SK-N-MC (cell line): ENCODE results near the gene RGP1.

Source experiments
- DNase-seq: peaks from one replicate; pipeline ENCODE4 v3.0.0-alpha.2; 2011; ENCODE audit warnings: low read depth, low spot score
- H3K27ac ChIP-seq: fragments of 200-600 bp; sonication (generic); 2 replicates; pipeline ENCODE4 v1.5.1; 2016; ENCODE audit warnings: mixed run types
- H3K36me3 ChIP-seq: fragments of 200-600 bp; sonication (generic); 2 replicates; pipeline ENCODE4 v1.6.1; 2017; ENCODE audit warnings: antibody characterized with exemption, low read length, mixed read lengths; ENCODE audit not compliant: insufficient read depth
- H3K4me3 ChIP-seq: fragments of 200-600 bp; sonication (generic); 2 replicates; pipeline ENCODE4 v1.5.1; 2016
- H3K9ac ChIP-seq: fragments of 200-600 bp; sonication (generic); 2 replicates; pipeline ENCODE4 v1.8.0; 2017; ENCODE audit warnings: mixed run types, mixed read lengths; ENCODE audit not compliant: insufficient read length
- H3K9me3 ChIP-seq: fragments of 200-600 bp; sonication (generic); 2 replicates; pipeline ENCODE4 v1.6.1; 2017; ENCODE audit warnings: low read depth, mild to moderate bottlenecking, antibody characterized with exemption, low read length, moderate library complexity, mixed read lengths
- EZH2 ChIP-seq: fragments of 200-600 bp; sonication (generic); IDR thresholded peaks from one replicate; pipeline ENCODE4 v1.6.1; 2017; ENCODE audit warnings: antibody characterized with exemption
- FOXP2 ChIP-seq: optimal IDR thresholded peaks from 2 replicates; pipeline ENCODE3; 2011; ENCODE audit warnings: mild to moderate bottlenecking, moderate library complexity; ENCODE audit not compliant: insufficient read depth; ENCODE audit errors: extremely low read length, control extremely low read depth
- POLR2AphosphoS5 ChIP-seq: IDR thresholded peaks from 2 replicates; pipeline ENCODE4 v1.6.1; 2012; ENCODE audit warnings: mild to moderate bottlenecking, low read depth, low read length, borderline replicate concordance

The RGP1 gene

GRCh38 chr9:35734096-35734495, 15.0 kb upstream of the RGP1 start:
- H3K9ac ChIP-seq, result no peak overlapping the region
- no peak for TF ChIP-seq FOXP2
- TF ChIP-seq EZH2, result no peak
- no peak for TF ChIP-seq POLR2AphosphoS5

GRCh38 chr9:35736201-35736633, 12.9 kb upstream of the RGP1 start:
- H3K9ac ChIP-seq, result no peak overlapping the region
- H3K27ac ChIP-seq, result no peak overlapping the region
- H3K9me3 ChIP-seq, result no peaks in the 10 kb centered on the region
- no peak for TF ChIP-seq EZH2
- no peak for TF ChIP-seq POLR2AphosphoS5
- TF ChIP-seq FOXP2, result no peak
- peak; percentile 20 for DNase-seq
- H3K4me3 ChIP-seq, result no peak overlapping the region
- peaks cover 46% of the 10 kb centered on the region; the same call in 1 of the 2 replicates for H3K36me3 ChIP-seq

More at GRCh38 chr9:35734096-35734495, 15.0 kb upstream of the RGP1 start:
- no peak overlapping the region for H3K4me3 ChIP-seq
- no peak for DNase-seq
- no peaks in the 10 kb centered on the region for H3K9me3 ChIP-seq
- no peak overlapping the region for H3K27ac ChIP-seq
- peaks cover 37% of the 10 kb centered on the region; the same call in 1 of the 2 replicates for H3K36me3 ChIP-seq

DNA sequence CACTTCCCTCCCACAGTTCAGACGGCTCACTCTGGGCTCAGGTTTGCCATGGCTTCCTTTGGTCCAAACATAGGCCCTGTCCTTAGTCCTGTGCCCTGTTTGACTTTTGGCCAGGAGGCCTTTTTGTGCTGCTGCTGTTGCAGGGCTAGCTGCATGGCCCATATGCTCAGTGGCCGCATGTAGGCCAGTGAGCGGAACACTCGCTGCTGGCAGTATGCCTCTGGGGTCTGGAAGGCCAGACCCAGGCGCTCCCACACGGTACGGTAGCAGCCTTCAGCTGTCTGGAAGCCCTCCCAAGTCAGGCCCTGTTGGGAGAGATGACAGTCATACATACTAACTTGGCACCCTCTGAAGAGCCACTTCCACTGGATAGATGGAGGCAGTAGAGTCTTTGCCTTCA, 11.9 kb upstream of the RGP1 start:
- H3K9me3 ChIP-seq, result no peaks in the 10 kb centered on the region
- H3K4me3 ChIP-seq, result no peak overlapping the region
- no peak for DNase-seq
- TF ChIP-seq EZH2 (no peak), FOXP2 (no peak), POLR2AphosphoS5 (no peak)
- no peak overlapping the region for H3K27ac ChIP-seq
- H3K9ac ChIP-seq, result no peak overlapping the region
- H3K36me3 ChIP-seq, result peaks cover 46% of the 10 kb centered on the region; the same call in 1 of the 2 replicates

DNA sequence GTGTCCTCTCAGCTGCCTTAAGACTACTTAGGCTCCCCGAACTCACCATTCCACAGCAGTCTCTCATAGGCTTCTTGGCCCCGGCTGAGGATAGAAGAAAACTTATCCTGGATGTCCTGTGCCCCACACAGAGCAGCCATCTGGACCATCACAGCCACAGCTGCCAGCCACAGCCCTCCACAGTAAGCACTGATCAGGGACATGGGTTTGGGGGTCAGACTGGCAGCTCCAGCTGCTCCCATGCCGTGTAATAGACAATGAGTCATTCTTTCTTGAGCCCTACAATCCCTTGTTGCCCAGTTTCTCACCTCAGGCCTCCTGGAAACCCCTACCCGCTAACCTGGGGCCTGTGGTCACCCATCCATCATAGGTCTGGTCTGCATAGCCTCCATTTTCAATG, 10.9 kb upstream of the RGP1 start:
- H3K9ac ChIP-seq, result no peak overlapping the region
- no peak overlapping the region for H3K4me3 ChIP-seq
- no peaks in the 10 kb centered on the region for H3K9me3 ChIP-seq
- peaks cover 46% of the 10 kb centered on the region; the same call in 1 of the 2 replicates for H3K36me3 ChIP-seq
- TF ChIP-seq FOXP2 (no peak), POLR2AphosphoS5 (no peak), EZH2 (no peak)
- H3K27ac ChIP-seq, result no peak overlapping the region
- no peak for DNase-seq

GRCh38 chr9:35738924-35739323, 10.2 kb upstream of the RGP1 start:
- peaks cover 50% of the 10 kb centered on the region; the same call in 1 of the 2 replicates for H3K36me3 ChIP-seq
- no peak overlapping the region for H3K9ac ChIP-seq
- no peak for DNase-seq
- H3K4me3 ChIP-seq, result no peak overlapping the region
- H3K9me3 ChIP-seq, result no peaks in the 10 kb centered on the region
- no peak for TF ChIP-seq EZH2
- no peak for TF ChIP-seq POLR2AphosphoS5
- TF ChIP-seq FOXP2, result no peak
- no peak overlapping the region for H3K27ac ChIP-seq

- H3K4me3 ChIP-seq, result no peak overlapping the region
- no peak for TF ChIP-seq FOXP2
- no peak for TF ChIP-seq EZH2
- TF ChIP-seq POLR2AphosphoS5, result no peak
- H3K36me3 ChIP-seq, result peaks cover 53% of the 10 kb centered on the region; the same call in 1 of the 2 replicates
- no peak overlapping the region for H3K9ac ChIP-seq
- no peak for DNase-seq
- no peak overlapping the region for H3K27ac ChIP-seq
- H3K9me3 ChIP-seq, result no peaks in the 10 kb centered on the region
Measured at GRCh38 chr9:35740243-35740642, 8.8 kb upstream of the RGP1 start.

- peaks cover 44% of the 10 kb centered on the region; the same call in 1 of the 2 replicates for H3K36me3 ChIP-seq
- no peak overlapping the region for H3K9ac ChIP-seq
- H3K9me3 ChIP-seq, result no peaks in the 10 kb centered on the region
- no peak for DNase-seq
- TF ChIP-seq EZH2, result no peak
- no peak for TF ChIP-seq FOXP2
- TF ChIP-seq POLR2AphosphoS5, result no peak
- no peak overlapping the region for H3K4me3 ChIP-seq
- no peak overlapping the region for H3K27ac ChIP-seq
Measured at GRCh38 chr9:35741740-35742139, 7.3 kb upstream of the RGP1 start.

DNA sequence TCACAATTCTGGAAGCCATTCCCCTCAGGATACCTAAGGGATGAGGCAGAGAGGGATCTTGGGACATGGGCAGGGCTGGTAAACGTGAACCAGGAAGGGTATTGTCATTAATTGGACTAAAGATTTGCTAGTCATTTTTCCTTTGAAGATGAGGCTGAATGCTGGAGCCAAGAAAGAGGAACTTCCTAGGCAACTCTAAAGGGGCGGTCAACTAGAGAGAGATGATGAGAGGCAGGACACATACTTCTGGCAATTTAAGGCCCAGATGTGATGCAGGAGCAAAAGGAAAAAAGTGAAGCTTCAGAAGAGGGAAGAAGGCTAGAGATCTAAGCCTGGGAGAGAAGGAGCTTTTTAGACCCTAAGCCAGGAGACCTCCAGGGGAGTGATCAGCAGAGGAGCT, 5.6 kb upstream of the RGP1 start:
- Histone ChIP-seq H3K9me3 (no peaks in the 10 kb centered on the region), H3K27ac (no peak overlapping the region), H3K36me3 (peaks cover 27% of the 10 kb centered on the region; the same call in 1 of the 2 replicates), H3K9ac (no peak overlapping the region), H3K4me3 (no peak overlapping the region)
- TF ChIP-seq POLR2AphosphoS5, result no peak
- TF ChIP-seq EZH2, result no peak
- TF ChIP-seq FOXP2, result no peak
- no peak for DNase-seq
